NCI-H748 treated with DMSO at 0.1 percent for 48 hours (cell line): Measurements from ENCODE around the gene CABP7.

ENCODE experiments used
- DNase-seq: peaks from one replicate; lab custom pipeline; 2025; lab: John Stamatoyannopoulos, UW

Gene CABP7

GRCh38 chr22:29719899-29720645, at the start of gene CABP7:
Gene CABP7 (plus strand): TSS chr22:29720003. CDS start chr22:29720425, 422 bp downstream.
- DNase-seq = no peak

- DNase-seq = no peak
Observed at GRCh38 chr22:29670626-29671025, 49.2 kb upstream of the CABP7 start.

- no peak for DNase-seq
Observed at GRCh38 chr22:29673361-29674066, 46.3 kb upstream of the CABP7 start.

GRCh38 chr22:29674121-29674520, 45.7 kb upstream of the CABP7 start:
- no peak for DNase-seq

GRCh38 chr22:29679316-29679715, 40.5 kb upstream of the CABP7 start:
- DNase-seq = no peak

GRCh38 chr22:29683536-29683935, 36.3 kb upstream of the CABP7 start:
- DNase-seq = no peak

- DNase-seq = no peak
Observed at GRCh38 chr22:29684244-29684643, 35.6 kb upstream of the CABP7 start.

GRCh38 chr22:29689206-29689879, 30.5 kb upstream of the CABP7 start:
- no peak for DNase-seq

GRCh38 chr22:29689880-29690213, 30.0 kb upstream of the CABP7 start:
- peak; percentile 3 for DNase-seq

- no peak for DNase-seq
Observed at GRCh38 chr22:29690476-29690875, 29.3 kb upstream of the CABP7 start.

- peak; percentile 40 for DNase-seq
Observed at GRCh38 chr22:29691636-29692326, 28.0 kb upstream of the CABP7 start.

- no peak for DNase-seq
Observed at GRCh38 chr22:29692327-29692640, 27.5 kb upstream of the CABP7 start.

GRCh38 chr22:29693161-29693560, 26.6 kb upstream of the CABP7 start:
- no peak for DNase-seq

GRCh38 chr22:29693671-29694070, 26.1 kb upstream of the CABP7 start:
- no peak for DNase-seq

GRCh38 chr22:29695129-29695926, 24.5 kb upstream of the CABP7 start:
- DNase-seq = no peak

GRCh38 chr22:29697853-29698598, 21.8 kb upstream of the CABP7 start:
- DNase-seq = no peak

GRCh38 chr22:29700206-29700899, 19.4 kb upstream of the CABP7 start:
- DNase-seq = no peak

- DNase-seq = no peak
Observed at GRCh38 chr22:29700900-29701154, 19.0 kb upstream of the CABP7 start.

GRCh38 chr22:29701155-29701999, 18.4 kb upstream of the CABP7 start:
- DNase-seq = peak; percentile 30
